Measurements from ENCODE around the gene PRPS1L1.
A peak's percentile ranks its signal among the peaks of the same experiment; 100 is the strongest.

PRPS1L1 gene

GRCh38 chr7:18038382-18038781 lies 10.7 kb upstream of the PRPS1L1 start:
- in situ Hi-C loops (cut with HindIII; ENCODE audit: low pct_unique_long_range_greater_than_20kb, low sequenced_read_pairs): no loop called here
- no peak for DNase-seq (ENCODE audit: low read depth in 1 of 2, low spot score in 1 of 2)
- no peak for TF ChIP-seq JUND (IDR thresholded peaks at IDR 0.05; ENCODE audit: low read depth)

DNA sequence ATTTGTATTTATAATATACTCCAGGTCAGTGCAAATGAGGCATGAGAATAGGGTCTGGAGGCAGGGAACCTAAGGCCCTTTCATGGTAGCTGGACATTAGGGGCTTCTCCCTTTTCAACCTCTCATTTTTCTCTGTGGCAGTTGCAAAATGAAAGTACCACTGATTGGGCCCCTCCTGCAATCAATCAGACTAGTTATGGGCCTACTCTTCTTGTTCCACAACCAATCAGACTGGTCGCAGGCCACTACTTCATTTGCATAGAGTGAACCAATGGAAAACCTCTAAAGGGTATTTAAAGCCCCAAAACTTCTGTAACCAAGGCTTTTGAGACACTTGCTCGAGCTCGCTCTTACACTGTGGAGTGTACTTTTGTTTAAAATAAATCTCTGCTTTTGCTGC lies 10.0 kb upstream of the PRPS1L1 start:
- TF ChIP-seq JUND (IDR thresholded peaks at IDR 0.05; ENCODE audit: low read depth): no peak
- DNase-seq (ENCODE audit: low read depth in 1 of 2, low spot score in 1 of 2): peak in 1 of 2 experiments; percentile 29
- in situ Hi-C loops (cut with HindIII; ENCODE audit: low pct_unique_long_range_greater_than_20kb, low sequenced_read_pairs): no loop called here

DNA sequence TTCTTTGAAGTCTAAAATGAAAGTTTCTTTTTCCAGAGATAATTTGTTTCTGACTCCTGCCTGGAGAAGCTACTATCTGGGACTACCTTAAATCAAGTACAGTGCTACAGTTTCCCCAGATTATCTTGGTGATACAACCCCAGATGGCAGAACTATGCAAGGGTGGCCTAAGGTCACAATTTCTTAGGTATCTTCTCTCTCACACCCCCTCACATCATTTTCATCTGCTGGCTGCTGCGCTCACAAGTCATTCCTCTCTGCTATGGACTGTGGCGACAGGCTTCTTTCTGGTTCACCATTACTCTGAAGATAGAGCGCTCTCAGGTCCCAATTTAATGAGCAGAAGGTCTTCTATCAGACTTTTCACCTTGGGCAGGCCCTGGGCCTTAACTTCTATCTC lies 9.1 kb upstream of the PRPS1L1 start:
- TF ChIP-seq JUND (IDR thresholded peaks at IDR 0.05; ENCODE audit: low read depth): no peak
- in situ Hi-C loops (cut with HindIII; ENCODE audit: low pct_unique_long_range_greater_than_20kb, low sequenced_read_pairs): no loop called here

GRCh38 chr7:18030758-18031157 lies 3.1 kb upstream of the PRPS1L1 start:
- no peak for TF ChIP-seq JUND (IDR thresholded peaks at IDR 0.05; ENCODE audit: low read depth)
- in situ Hi-C loops (cut with HindIII; ENCODE audit: low pct_unique_long_range_greater_than_20kb, low sequenced_read_pairs): no loop called here

More for the DNA sequence above, 9.1 kb upstream of the PRPS1L1 start:
- DNase-seq (ENCODE audit: low read depth in 1 of 2, low spot score in 1 of 2): no peak

DNA sequence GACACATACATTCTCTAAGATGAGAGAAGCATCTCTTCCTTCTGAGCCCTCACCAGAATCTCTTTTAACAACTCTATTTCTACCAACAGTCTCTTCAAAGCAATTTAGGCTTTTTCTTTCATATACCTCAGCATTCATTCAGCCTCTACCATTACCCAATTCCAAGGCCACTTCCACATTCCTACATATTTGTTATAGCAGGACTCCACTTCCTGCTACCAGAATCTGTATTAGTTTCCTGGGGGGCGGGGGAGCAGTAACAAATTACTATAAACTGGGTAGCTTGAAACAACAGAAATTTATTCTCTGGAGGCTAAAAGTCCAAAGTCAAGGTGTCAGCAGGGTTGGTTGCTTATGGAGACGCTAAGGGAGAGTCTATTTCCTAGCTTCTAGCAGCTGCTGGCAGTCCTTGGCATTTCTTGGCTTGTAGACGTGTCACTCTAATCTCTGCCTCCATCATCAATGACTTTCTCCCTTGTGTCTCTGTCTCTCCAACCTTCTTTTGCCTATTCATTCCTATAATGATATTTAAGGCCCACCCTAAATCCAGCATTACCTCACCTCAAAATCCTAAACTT lies 7.4 kb downstream of the PRPS1L1 start:
- no peak for DNase-seq (ENCODE audit: low read depth in 1 of 2, low spot score in 1 of 2)
- in situ Hi-C loops (cut with HindIII; ENCODE audit: low pct_unique_long_range_greater_than_20kb, low sequenced_read_pairs): no loop called here
- TF ChIP-seq JUND (IDR thresholded peaks at IDR 0.05; ENCODE audit: low read depth): no peak

More at GRCh38 chr7:18030758-18031157, 3.1 kb upstream of the PRPS1L1 start:
- no peak for DNase-seq (ENCODE audit: low read depth in 1 of 2, low spot score in 1 of 2)

GRCh38 chr7:18019555-18019954 lies 8.1 kb downstream of the PRPS1L1 start:
- in situ Hi-C loops (cut with HindIII; ENCODE audit: low pct_unique_long_range_greater_than_20kb, low sequenced_read_pairs): no loop called here
- TF ChIP-seq JUND (IDR thresholded peaks at IDR 0.05; ENCODE audit: low read depth): no peak
- DNase-seq (ENCODE audit: low read depth in 1 of 2, low spot score in 1 of 2): no peak

DNA sequence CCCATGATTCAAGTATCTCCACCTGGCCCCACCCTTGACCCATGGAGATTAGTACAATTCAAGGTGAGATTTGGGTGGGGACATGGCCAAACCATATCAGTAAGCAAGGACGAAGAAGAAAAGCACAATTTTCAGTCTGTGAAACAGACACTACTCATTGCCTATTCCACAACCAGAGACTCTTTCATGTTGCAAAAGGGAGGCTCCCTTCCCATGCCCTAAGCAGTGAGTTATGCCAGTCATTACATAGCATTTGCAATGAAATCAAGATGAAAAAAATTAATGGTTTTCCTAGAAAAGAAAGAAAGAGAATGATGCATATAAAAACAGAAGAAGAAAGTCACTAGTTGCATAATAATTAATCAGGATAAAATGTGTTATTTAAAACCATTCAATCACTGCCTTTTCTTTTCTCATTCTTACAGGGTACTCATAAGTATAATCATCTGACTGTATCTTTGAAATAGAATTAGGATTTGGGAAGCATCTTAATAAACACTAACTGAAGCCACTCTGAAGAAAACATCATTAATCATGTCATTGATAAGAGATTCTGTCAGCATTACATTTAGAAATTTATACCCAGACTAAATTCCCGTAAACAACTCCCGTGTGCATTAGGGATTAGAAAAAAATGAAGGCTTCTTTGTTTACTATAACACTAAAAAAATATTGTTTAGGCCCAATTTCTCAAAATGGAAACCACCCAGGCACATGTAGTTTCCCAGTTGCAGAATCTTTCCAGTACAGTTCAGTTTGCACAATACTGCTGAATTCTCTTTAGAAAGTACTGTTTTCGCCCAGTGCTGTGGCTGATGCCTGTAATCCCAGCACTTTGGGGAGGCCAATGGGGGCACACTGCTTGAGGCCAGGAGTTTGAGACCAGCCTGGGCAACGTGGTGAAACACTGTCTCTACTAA lies 9.1 kb downstream of the PRPS1L1 start:
- DNase-seq (ENCODE audit: low read depth in 1 of 2, low spot score in 1 of 2): no peak
- TF ChIP-seq JUND (IDR thresholded peaks at IDR 0.05; ENCODE audit: low read depth): no peak
- in situ Hi-C loops (cut with HindIII; ENCODE audit: low pct_unique_long_range_greater_than_20kb, low sequenced_read_pairs): no loop called here

DNA sequence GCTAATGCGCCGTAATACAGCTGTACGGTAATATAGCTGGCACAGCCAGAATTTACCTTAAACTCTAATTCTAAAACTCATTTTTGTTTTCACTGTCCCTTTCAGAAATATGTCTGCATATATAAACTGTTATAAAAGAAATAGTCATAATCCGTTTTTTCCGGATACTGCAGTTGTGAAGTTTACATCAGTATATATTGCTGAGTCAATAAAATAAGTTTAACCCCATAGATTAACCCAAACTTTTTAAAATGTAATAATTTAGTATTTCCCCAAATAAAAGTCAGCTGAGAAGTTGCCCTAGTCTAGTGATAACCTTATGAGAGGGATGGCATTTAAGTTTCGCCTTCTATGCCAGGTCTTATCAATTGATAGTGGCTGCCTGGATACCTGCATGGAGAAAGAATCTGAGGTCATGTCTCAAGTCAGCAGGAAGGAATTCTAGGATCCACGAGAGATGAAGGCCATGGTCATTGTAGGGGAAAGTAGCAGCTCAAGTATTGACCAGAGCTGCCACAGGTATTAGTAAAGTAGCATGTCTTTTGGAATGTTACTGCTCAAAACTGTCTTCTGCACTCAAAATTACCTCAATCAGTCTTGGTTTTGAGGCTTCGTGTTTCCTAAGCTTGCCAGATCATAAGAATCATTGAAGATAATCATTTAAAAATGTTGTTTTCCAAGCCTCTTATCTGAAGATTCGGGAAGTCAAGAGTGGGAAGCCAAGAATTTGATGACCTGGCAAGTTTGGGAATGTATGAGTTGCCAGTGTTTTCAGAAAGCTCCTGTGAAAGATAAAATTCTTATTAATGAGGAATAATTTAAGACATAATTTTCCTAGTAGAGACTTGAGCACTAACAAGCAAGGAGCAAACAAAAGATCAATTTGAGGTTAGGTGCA lies 10.8 kb downstream of the PRPS1L1 start:
- in situ Hi-C loops (cut with HindIII; ENCODE audit: low pct_unique_long_range_greater_than_20kb, low sequenced_read_pairs): no loop called here
- TF ChIP-seq JUND (IDR thresholded peaks at IDR 0.05; ENCODE audit: low read depth): no peak

GRCh38 chr7:18013936-18014335 lies 13.7 kb downstream of the PRPS1L1 start:
- no peak for TF ChIP-seq JUND (IDR thresholded peaks at IDR 0.05; ENCODE audit: low read depth)
- in situ Hi-C loops (cut with HindIII; ENCODE audit: low pct_unique_long_range_greater_than_20kb, low sequenced_read_pairs): no loop called here
- DNase-seq (ENCODE audit: low read depth in 1 of 2, low spot score in 1 of 2): no peak

More for the DNA sequence above, 10.8 kb downstream of the PRPS1L1 start:
- no peak for DNase-seq (ENCODE audit: low read depth in 1 of 2, low spot score in 1 of 2)

- in situ Hi-C loops (cut with HindIII; ENCODE audit: low pct_unique_long_range_greater_than_20kb, low sequenced_read_pairs): no loop called here
- no peak for TF ChIP-seq JUND (IDR thresholded peaks at IDR 0.05; ENCODE audit: low read depth)
- no peak for DNase-seq (ENCODE audit: low read depth in 1 of 2, low spot score in 1 of 2)
Observed at GRCh38 chr7:18004372-18004771, 23.3 kb downstream of the PRPS1L1 start.

GRCh38 chr7:18003286-18003994 lies 24.2 kb downstream of the PRPS1L1 start:
- in situ Hi-C loops (cut with HindIII; ENCODE audit: low pct_unique_long_range_greater_than_20kb, low sequenced_read_pairs): no loop called here
- TF ChIP-seq JUND (IDR thresholded peaks at IDR 0.05; ENCODE audit: low read depth): no peak
- no peak for DNase-seq (ENCODE audit: low read depth in 1 of 2, low spot score in 1 of 2)

- in situ Hi-C loops (cut with HindIII; ENCODE audit: low pct_unique_long_range_greater_than_20kb, low sequenced_read_pairs): no loop called here
- no peak for TF ChIP-seq JUND (IDR thresholded peaks at IDR 0.05; ENCODE audit: low read depth)
- DNase-seq (ENCODE audit: low read depth in 1 of 2, low spot score in 1 of 2): no peak
Observed at GRCh38 chr7:17998692-17999091, 29.0 kb downstream of the PRPS1L1 start.
